ENCODE data around the gene CC2D2A.
"Not testable (repeated sequence)": the region's sequence is repeated elsewhere in the genome, so short reads cannot be mapped to it uniquely, and the experiment has no call there.

CC2D2A gene

DNA sequence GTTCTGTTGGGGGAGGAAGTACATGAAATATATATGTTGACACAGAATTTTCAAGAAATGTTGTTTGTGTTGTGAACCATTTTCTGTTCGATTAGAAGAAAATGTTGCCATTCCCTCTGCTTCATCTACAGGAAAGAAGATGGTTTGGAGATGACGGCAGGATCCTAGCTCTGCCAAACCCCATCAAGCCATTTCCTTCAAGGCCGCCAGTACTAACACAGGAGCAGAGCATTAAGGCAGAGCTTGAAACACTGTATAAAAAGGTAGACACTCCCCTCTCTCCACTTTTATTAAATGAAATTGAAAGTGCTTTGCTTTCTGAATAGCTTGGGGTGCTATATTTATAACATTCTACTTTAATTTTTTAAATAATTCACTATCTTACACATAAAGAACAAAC is 46.8 kb downstream of the CC2D2A start:
- DNase-seq (ENCODE audit: low read depth) = no peak

DNA sequence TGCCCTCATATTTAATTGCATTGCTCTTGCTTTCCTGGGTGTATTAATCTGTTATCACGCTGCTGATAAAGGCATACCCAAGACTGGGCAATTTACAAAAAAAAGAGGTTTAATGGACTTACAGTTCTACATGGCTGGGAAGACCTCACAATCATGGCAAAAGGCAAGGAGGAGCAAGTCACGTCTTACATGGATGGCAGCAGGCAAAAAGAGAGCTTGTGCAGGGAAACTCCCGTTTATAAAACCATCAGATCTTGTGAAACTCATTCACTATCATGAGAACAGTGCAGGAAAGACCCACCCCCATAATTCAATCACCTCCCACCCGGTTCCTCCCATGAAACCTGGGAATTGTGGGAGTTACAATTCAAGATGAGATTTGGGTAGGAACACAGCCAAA is 48.0 kb downstream of the CC2D2A start:
- DNase-seq (ENCODE audit: low read depth) = not testable (repeated sequence)

DNA sequence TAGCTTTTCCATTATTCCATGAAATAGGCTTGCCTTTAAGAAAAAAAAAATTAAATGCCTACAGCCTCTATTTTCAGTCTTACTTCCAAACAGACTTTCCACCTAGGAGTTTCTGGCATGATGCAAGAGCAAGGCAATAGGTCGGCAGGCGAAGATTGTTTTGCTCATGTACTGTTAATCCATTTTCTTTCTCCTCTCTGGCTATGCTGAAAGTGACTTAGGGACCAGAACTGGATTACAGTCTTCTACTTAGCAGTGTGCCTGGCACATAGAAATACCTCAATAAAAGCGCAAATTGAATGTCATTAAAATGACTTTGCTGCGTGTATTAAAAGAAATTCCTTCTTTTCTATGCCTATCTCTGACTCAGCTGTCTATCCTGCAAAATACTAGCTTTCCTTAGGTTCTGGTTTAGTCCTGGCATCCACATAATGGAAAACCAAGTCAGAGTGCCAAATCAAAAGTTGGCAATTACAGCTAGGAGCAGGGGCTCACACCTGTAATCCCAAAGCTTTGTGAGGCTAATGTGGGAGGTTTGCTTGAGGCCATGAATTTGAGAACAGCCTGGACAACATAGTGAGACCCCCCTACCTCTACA is 51.9 kb downstream of the CC2D2A start:
- no peak for DNase-seq (ENCODE audit: low read depth)

DNA sequence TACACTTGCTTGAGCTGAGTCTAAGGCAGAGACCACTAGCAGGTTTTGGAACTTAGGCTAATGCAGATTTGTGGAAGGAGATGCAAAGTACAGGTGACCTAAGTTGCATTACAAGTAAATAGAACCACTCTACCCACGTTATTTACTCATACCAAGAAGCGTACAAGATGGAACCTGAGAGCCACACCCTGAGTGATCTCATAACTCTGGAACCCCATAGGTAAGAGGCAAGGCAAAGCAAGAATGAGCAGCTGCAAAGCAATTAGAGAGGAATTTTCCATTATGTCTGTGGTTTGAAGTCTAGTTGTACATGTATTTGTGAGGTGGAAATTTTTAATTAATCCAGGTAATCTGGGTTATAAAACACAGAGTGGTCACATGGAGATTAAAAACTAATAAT is 55.4 kb downstream of the CC2D2A start:
- no peak for DNase-seq (ENCODE audit: low read depth)

DNA sequence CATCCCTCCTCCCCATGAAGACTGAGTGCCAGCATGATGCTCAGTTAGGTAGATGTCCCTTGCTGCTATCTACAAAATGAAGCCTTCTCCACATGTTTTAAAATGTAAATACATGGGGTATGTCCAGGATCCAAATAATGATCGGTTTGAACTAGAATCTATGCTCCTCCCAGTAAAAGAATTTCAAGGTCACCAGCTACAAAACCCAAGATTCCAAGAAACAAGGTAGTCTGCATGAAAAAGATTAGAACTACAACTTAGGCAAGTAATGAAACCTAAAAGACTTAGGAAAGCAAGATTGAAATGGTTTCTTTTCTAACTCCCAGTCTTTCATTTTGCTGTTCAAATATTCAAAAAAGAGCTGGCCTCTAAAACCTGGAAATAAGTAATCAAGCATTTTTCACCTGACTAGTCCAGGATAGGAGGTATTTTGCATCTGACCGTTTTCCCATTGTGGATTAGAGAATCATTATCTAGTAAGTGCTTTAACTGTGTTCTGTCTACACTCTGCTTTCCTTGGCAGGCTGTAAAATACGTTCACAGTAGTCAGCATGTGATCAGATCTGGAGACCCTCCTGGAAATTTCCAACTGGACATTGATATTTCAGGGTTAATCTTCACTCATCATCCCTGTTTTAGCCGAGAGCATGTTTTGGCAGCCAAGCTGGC is 57.4 kb downstream of the CC2D2A start:
- DNase-seq (ENCODE audit: low read depth) = no peak

DNA sequence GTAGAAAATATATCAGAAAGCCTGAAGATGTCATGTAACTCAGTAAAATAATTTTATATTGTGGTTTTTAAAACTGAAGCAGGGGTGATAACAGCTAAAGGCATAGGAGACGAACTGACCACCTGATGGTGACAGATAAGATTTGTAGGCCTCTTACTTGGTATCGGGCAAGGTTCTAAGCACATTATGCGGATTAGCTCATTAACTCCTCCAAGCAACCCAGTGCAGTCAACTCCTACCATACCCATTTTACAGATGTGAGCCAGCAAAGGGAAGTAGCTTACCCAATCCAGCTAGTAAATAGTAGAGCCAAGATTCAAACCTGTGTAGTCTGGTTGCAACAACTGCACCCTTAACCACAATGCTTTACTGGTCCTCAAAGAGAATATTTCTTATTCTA is 62.1 kb downstream of the CC2D2A start:
- no peak for DNase-seq (ENCODE audit: low read depth)

DNA sequence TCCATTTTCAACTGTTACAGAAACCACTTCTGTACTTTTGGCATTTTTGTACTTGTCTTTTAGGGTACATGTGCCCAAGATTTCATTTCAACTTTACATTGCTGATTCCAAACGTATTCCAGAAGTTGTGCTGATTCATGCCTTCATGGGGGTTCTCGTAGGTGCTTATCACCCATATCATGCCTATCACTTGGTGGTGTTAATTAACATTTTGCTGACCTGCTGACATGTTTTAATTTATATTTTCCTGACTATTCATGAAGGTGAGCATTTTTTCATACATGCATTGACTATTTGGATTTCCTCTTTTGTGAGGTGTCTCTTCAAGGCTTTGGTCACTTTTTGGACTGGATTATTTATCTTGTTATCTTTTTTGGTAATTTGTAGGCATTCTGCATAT is 64.1 kb downstream of the CC2D2A start:
- no peak for DNase-seq (ENCODE audit: low read depth)

DNA sequence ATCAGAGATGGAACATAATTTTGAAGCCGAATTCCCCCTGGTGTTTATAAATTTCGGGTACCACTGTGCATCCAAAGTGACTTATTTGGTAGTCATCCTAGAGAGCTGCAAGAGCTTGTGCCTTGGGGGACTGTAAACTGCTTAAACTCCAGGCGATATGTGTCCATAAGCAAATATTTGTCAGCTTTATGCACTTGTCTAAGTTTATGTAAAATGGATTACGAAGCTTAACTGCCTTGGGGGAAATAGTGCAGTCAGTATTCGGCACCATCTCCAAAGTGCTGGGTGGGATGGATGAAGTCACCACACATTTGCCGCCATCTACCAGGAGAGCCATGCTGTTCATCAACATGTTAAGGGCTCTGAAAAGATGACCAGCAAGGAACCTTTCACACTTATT is 65.9 kb downstream of the CC2D2A start:
- no peak for DNase-seq (ENCODE audit: low read depth)

DNA sequence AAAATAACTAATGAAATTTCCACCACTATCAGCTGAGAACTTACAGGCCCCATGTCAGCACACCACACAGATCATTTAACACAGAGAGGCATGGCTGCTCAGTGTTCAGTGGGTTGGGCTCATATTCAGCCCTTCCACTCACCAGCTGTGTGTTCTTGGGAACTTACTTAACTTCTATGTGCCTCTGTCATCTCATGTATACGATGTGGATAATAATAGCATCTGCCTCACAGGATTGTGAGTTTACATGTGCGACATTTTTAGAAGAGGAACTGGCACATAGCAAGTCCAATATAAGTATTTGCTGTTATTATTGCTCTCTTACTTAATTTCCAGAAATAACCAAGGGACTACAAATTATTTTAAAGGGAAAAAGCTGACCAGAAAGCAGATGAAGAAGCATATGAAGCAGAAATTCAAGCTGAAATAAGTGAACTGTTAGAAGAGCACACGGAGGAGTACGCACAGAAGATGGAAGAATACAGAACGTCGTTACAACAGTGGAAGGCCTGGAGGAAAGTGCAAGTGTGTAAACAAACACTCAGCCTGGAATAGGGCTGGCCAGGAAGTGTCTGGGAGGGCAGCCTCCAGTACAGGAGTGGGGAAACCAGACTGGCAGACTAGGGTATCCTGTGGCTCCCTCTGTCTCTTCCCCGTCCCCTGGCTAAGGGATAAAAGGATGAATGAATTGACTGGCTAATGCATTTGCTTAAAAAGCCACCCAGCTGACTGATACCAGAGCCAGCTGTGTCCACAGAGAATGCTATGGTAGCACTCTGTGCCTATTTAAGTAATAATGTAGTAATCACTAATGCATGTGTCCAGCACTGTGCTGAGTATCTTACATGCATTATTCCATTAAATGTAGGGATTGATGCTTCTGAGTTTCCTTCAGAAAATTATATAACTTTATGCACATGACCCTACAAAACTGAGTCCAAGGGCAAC is 67.1 kb downstream of the CC2D2A start:
- DNase-seq (ENCODE audit: low read depth) = no peak

DNA sequence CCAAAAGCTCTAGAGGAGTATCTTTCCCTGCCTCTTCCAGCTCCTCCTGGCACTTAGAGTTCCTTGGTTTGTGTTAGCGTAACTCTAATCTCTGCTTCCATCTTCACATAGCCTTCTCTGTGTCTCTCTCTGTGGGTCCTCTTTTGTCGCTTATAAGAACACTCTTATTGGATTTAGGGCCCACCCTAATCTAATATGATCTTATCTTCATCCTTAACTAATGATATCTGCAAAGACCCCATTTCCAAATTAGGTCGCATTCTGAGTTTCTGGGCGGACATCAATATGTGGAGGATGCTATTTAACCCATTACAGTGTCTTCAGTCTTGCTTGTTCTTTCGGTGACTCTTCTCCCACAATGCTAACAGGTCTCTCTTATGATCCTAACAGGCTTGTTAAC is 72.3 kb downstream of the CC2D2A start:
- DNase-seq (ENCODE audit: low read depth) = no peak

DNA sequence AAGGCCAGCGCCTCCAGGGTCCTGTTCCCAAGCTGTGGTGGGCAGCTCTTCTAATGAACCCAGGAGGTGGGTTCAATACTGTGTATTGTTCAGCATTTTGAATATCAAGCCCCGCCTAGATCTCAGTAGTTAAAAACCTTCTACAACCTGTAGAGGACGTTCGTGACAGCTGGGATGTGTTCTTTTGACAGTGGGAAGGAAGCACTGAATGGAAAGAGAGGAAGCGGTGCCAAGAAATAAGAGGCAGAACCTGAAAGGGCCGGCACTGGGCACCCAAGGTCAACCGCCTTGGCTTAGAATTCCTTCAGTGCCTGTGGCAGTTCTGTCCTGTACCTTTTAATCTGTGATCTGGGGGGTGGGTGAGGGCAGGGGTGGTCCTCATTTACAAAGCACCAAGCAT is 73.1 kb downstream of the CC2D2A start:
- no peak for DNase-seq (ENCODE audit: low read depth)

DNA sequence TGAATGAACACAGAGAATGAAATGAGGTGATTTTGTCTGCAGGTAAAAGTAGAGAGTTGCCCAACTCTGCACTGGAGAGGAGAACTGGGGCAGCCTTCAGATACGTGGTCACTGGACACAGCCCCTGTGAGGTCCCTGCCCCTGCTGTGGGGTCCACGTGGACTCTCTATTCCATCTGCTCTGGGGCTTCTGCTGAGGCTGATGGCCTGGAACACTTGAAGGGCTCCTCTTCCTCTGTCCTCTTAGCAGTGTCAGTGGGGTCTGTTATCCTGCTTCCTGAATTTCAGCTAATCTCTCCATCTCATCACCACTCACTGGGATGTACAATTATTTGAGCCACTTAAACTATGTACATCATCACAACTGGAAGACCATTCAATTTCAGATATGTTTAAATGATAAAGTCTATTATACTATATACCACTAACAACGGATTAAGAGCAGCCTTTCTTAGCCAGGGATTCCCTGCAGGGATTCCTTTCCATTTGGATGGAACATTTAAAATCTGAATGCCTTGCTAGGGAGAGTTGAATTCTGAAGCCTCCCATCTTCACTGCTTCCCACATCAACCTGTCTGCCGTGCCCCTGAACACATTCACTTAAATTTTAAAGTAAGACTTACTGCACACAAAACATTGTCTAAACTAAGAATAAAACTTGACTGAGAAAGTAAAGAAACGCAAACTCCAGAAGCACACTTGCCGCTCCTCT is 74.0 kb downstream of the CC2D2A start:
- DNase-seq (ENCODE audit: low read depth) = no peak

DNA sequence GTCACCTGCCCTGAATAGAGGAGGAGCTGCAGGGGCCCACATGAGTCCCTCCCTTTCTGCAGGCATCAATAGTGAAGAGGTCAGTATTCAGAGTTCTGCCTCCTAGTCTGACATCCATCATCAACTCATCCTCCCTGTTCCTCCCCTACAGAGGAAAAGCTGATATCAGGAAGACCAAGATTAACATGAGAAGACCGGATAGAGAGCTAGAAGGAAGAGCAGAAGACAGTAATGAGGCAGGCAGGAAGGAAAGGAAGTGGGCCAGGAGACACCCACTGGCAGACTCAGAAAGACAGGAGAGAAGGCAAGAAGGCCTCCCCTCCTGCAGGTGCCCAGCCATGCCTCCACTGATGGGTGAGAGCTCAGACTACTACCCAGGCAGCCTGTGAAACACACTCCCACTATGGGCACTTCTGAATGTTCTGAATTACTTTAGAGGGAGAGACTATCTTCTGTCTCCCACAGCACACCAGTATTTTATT is 74.6 kb downstream of the CC2D2A start:
- DNase-seq (ENCODE audit: low read depth) = no peak

DNA sequence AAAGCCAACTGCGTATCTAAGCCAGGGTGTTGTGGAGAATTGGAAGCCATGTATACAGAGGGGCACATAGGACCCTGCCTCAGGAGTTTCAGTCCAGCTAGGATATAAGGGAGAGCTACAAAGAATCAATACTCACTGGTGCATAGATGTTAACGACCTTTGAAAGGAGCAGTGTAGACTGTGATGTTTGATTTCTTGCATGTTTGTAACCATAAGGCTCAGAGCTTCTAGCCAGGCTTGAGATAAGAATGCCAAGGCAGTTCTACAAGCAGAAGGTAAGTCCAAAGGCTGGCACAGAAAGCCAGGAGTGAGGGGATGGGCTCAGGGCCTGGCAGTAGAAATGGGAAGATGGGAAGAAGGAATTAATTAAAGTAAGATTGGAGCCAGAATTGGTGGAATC is 75.7 kb downstream of the CC2D2A start:
- DNase-seq (ENCODE audit: low read depth) = no peak

DNA sequence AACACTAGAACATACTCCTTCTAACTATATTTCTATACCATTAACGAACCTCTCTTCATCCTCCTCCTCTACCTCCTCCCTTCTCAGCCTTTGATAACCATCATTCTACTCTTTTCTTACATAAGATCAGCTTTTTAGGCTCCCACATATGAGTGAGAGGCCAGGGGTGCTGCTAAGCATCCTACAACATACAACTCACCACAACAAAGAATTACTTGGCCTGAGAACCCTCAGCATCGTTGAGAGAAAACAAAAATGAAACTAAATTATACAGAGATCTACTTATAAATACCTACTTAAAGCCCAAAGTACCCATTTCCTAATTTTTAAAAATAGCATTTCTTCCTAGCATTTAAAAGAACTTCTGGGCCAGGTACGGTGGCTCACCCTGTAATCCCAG is 77.7 kb downstream of the CC2D2A start:
- DNase-seq (ENCODE audit: low read depth) = no peak

DNA sequence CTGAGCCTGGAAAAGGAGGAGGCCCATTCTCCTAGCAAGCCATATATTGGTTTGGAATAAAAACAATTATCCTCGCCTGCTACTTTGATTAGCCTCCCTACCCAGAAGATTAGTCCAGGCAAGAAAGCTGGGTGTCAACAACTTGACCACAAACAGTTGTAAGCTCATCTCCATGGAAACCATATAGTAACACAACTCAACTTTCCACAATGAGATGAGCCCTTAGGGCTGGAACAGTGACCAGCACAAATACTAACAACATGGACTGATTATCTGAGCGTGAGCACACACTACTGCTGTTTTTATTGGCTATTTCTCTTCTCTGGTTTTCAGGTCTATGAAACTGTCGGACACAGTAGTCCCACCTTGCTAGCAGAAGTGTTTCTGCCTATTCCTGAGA is 80.8 kb downstream of the CC2D2A start:
- no peak for DNase-seq (ENCODE audit: low read depth)

DNA sequence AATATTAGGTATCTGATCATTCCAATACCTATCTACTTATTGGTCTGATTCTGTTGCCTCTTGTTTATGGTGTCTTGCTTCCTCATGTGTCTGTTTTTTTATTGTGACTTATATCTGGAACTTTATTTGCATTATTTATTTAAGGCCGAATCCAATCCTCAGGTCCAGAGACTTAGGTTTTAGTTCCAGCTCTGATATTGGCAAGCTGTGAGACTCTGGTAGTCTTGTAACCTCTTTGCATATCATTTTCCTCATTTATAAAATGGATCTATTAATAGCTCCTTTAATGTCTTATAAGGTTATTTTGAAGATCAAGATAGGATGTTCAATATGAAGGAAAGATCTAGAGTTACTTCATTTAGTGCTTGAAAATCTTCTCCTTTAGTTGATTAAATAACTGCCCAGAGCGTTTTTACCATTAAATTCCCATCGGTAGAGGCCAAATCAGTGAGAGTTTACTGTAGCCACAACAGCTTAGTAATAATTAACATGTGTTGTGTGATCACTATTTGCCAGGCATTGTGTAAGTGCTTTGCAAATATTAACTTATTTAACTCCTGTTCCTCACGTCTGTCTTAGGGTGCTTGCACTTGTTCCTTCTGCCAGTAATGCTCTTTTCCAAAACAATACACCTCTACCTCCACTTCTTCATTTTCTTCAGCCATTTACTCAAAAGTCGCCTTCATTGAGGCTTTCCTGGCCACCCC is 82.2 kb downstream of the CC2D2A start:
- DNase-seq (ENCODE audit: low read depth) = no peak

DNA sequence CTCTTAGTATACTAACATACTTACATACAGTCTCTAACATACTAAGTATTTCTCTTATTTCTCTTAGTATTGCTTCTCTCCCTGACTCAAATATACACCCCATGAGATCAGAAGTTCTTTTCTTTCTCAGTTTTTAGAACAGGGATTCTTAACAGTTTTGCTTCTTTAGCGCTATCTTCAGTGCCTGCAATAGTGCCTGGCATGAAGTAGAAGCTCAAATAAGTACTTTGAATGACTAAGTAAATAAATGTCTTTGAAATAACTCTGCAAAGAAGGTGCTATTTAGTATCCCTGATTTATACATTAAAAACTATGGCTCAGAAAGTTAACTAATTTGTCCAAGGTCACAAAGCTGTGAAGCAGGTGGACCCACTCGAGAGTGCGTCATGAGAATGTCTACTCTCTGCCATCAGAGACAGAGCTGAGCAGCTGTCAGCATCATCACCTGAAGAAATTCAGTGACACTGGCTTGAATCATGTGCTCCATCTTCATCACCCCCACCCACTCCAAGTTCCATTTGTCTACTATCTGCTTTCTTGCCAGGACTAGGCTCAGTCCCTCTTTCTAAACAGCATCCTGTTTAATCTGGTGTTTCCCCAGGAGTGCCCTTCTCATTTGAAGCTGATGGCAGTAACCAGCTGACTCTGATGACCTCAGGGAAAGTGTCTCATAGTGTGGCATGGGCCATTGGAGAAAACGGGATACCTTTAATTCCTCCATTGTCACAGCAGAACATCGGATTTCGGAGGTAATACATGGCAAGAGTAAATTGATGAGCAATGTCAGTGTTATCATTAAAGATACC is 83.1 kb downstream of the CC2D2A start:
- DNase-seq (ENCODE audit: low read depth) = no peak

DNA sequence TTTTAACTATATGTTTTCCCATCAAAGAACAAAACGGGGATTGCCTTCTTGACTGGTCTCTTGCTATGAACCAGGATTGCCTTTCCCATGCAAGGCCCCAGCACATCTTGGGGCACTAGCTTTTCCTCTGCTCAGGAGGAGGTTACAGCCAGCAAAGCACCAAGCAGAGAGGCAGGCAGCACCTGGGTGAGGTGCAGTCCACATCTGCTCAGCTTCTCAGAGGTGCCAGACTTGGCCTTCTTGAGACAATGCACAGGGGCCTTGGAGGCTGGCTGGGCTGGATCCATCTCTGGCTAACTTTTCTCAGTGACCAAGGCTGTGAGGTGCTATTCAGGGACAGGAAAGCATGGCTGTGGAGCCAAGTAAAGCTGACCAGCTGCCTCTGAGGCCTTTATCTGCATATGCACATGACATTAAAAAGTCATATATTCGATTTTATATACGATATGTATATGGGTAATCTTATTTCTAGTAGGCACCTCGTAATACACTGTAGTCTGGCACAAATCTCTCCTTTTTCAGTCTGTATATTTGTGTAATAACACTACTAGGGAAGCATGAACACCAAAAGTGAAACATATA is 86.9 kb downstream of the CC2D2A start:
- no peak for DNase-seq (ENCODE audit: low read depth)

DNA sequence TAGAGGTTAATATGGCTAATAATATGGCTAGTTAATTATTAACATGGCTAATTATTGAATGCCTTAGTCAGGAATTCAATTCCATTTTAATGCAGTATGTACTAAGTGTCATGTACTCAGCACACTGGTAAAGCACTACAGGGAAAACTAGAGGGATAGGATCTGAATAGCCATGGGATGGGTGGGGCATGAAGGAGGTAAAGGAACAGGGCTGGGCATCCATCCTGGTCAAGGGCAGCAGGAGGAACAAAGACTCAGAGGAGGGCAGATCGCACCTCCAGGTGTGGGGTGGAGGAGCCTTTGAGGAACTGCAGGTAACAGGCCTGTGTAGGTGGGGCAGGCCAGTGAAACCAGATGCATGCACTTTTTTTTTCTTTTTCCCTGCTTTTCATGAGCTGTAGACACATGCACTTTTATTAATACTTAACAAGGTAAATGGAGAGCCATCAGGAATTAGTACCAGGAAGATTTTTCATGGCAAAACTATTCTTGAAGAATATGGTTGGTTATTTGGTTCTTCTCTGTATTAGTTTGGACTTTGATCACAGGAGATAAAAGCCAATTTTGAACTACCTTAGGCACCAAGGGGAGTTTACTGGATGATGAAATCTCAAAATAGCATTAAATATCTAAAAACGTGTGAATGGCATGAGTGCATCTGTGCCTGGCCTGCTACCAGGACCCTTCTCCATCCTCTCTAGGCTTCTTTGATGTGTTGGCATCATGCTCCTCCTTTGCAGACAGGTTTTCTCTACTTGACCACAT is 88.3 kb downstream of the CC2D2A start:
- DNase-seq (ENCODE audit: low read depth) = no peak
